ENCODE data around the gene RALGPS1. TPM values are rescaled to one million over a fixed set of nuclear protein-coding genes. Genes with fewer than 3 reads are reported as not detected.

Gene RALGPS1
- total and polyA plus RNA-seq, 7 donors = 3.9 to 7.7 (median 5.4) TPM

GRCh38 chr9:127102788-127103187 lies 188.2 kb downstream of the RALGPS1 start:
- intact Hi-C loops (cut with DNase I) = loop anchor here in 1 of 2 donors (2.0 kb wide), 1 partner anchor 16 kb away; no protein-coding TSS in a partner anchor
- TF ChIP-seq, protein P1, sequence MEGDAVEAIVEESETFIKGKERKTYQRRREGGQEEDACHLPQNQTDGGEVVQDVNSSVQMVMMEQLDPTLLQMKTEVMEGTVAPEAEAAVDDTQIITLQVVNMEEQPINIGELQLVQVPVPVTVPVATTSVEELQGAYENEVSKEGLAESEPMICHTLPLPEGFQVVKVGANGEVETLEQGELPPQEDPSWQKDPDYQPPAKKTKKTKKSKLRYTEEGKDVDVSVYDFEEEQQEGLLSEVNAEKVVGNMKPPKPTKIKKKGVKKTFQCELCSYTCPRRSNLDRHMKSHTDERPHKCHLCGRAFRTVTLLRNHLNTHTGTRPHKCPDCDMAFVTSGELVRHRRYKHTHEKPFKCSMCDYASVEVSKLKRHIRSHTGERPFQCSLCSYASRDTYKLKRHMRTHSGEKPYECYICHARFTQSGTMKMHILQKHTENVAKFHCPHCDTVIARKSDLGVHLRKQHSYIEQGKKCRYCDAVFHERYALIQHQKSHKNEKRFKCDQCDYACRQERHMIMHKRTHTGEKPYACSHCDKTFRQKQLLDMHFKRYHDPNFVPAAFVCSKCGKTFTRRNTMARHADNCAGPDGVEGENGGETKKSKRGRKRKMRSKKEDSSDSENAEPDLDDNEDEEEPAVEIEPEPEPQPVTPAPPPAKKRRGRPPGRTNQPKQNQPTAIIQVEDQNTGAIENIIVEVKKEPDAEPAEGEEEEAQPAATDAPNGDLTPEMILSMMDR (IDR thresholded peaks at IDR 0.05) = no peak
- peaks cover 0 to 86% of the 10 kb centered on the region in 2 donors for H3K36me3 ChIP-seq (ENCODE audit: insufficient read depth in 1 of 2, low read depth in 1 of 2)
- DNase-seq = no peak
- H3K4me1 ChIP-seq = peaks cover 14% of the 10 kb centered on the region
- H3K27me3 ChIP-seq (ENCODE audit: insufficient read depth in 3 of 3, low read length in 2 of 3) = no peaks in the 10 kb centered on the region
- no peak for ATAC-seq
- 96 to 98% (median 97%) methylated on average over 2 of the region's 2 CpGs for WGBS, 3 donors
- no peaks in the 10 kb centered on the region for H3K9me3 ChIP-seq
- no peak overlapping the region for H3K27ac ChIP-seq
- H3K4me3 ChIP-seq = no peak overlapping the region

DNA sequence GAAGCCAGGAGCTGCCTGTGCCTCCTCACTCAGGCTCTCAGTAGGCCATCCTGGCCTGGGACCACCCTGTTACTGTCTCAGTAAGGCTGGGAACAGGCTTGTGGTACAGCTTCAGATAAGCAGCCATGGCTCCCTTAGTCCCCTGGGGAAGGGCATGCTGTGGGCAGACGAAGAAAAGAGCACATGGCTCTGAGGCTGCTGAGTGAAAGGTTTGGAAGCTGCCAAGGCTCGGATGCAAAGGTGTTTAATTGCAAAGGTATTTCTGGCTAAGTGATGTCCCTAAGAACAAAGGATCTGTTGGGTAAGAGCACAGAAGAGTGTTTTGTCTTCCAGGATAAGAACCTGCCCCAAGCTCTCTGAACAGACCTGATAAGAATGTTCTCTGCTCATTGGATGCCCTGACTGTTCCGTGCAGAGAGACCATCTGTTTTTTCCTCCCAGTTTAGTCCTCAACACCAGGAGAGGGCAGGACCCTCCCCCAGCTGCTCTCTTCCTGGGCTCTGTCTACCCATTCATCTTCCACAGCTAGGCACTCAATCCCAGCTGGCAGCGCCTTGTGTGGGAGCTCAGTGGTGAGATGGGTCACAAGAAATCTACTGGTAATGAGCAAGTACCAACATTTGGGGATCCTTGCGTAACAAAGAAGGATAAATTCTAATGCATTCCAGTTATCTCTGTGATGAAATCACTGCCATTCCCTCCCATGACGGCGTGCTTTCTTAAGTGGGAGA lies 190.2 kb downstream of the RALGPS1 start:
- Histone ChIP-seq H3K9me3 (no peaks in the 10 kb centered on the region), H3K4me1 (peaks cover 15% of the 10 kb centered on the region), H3K27ac (peak overlapping the region; percentile 9), H3K4me3 (no peak overlapping the region), H3K36me3 (ENCODE audit: insufficient read depth in 1 of 2, low read depth in 1 of 2) (peaks cover 0 to 88% of the 10 kb centered on the region in 2 donors), H3K27me3 (ENCODE audit: insufficient read depth in 3 of 3, low read length in 2 of 3) (no peaks in the 10 kb centered on the region)
- WGBS, 3 donors = 85 to 91% (median 90%) methylated on average over 7 of the region's 7 CpGs
- DNase-seq = no peak
- ATAC-seq = peak in 1 of 4 donors; percentile 39
- TF ChIP-seq, protein P1 (IDR thresholded peaks at IDR 0.05) = no peak
- intact Hi-C loops (cut with DNase I) = loop anchor here in 1 of 2 donors (5.0 kb wide), 1 partner anchor 117 kb away; no protein-coding TSS in a partner anchor

- intact Hi-C loops (cut with DNase I) = loop anchor here in 1 of 2 donors (5.0 kb wide), 1 partner anchor 119 kb away; no protein-coding TSS in a partner anchor
- H3K4me3 ChIP-seq = no peak overlapping the region
- no peak overlapping the region for H3K27ac ChIP-seq
- H3K36me3 ChIP-seq (ENCODE audit: insufficient read depth in 1 of 2, low read depth in 1 of 2) = peaks cover 0 to 78% of the 10 kb centered on the region in 2 donors
- H3K27me3 ChIP-seq (ENCODE audit: insufficient read depth in 3 of 3, low read length in 2 of 3) = no peaks in the 10 kb centered on the region
- TF ChIP-seq, protein P1 (IDR thresholded peaks at IDR 0.05) = no peak
- 86 to 90% (median 89%) methylated on average over 7 of the region's 7 CpGs for WGBS, 3 donors
- peaks cover 18% of the 10 kb centered on the region for H3K4me1 ChIP-seq
- no peak for DNase-seq
- no peaks in the 10 kb centered on the region for H3K9me3 ChIP-seq
- no peak for ATAC-seq
These were observed 191.4 kb downstream of the RALGPS1 start for GRCh38 chr9:127105805-127106465.

GRCh38 chr9:127106466-127106855 lies 191.9 kb downstream of the RALGPS1 start:
- Histone ChIP-seq H3K9me3 (no peaks in the 10 kb centered on the region), H3K27ac (no peak overlapping the region), H3K27me3 (ENCODE audit: insufficient read depth in 3 of 3, low read length in 2 of 3) (no peaks in the 10 kb centered on the region), H3K4me3 (no peak overlapping the region), H3K4me1 (peaks cover 18% of the 10 kb centered on the region), H3K36me3 (ENCODE audit: insufficient read depth in 1 of 2, low read depth in 1 of 2) (peaks cover 0 to 73% of the 10 kb centered on the region in 2 donors)
- WGBS, 3 donors = 86 to 94% (median 92%) methylated on average over 4 of the region's 4 CpGs
- intact Hi-C loops (cut with DNase I) = loop anchor here in 1 of 2 donors (5.0 kb wide), 1 partner anchor 119 kb away; no protein-coding TSS in a partner anchor
- DNase-seq (no peak), ATAC-seq (no peak)
- TF ChIP-seq, protein P1 (IDR thresholded peaks at IDR 0.05) = no peak
